Endothelial cell (in vitro differentiated cells): Measurements from ENCODE around the gene C1orf35. TPM values are rescaled to one million over a fixed set of nuclear protein-coding genes. Genes with fewer than 3 reads are reported as not detected.

ENCODE experiments used
- DNase-seq: peaks from one replicate; pipeline ENCODE4 v3.0.0; 2021; ENCODE audit warnings: low spot score
- H3K27ac Mint-ChIP-seq: one replicate; pipeline ENCODE4 v1.8.0; 2021; ENCODE audit warnings: mixed read lengths, inconsistent platforms; ENCODE audit not compliant: unreplicated experiment
- H3K27me3 Mint-ChIP-seq: one replicate; pipeline ENCODE4 v1.8.0; 2021; ENCODE audit warnings: mild to moderate bottlenecking, moderate library complexity, mixed read lengths, inconsistent platforms; ENCODE audit not compliant: unreplicated experiment
- H3K36me3 Mint-ChIP-seq: one replicate; pipeline ENCODE4 v1.8.0; 2021; ENCODE audit warnings: mild to moderate bottlenecking, low read depth, mixed read lengths, inconsistent platforms; ENCODE audit not compliant: unreplicated experiment
- H3K4me1 Mint-ChIP-seq: one replicate; pipeline ENCODE4 v1.8.0; 2021; ENCODE audit warnings: mild to moderate bottlenecking, mixed read lengths, inconsistent platforms; ENCODE audit not compliant: unreplicated experiment
- H3K4me3 Mint-ChIP-seq: one replicate; pipeline ENCODE4 v1.8.0; 2021; ENCODE audit warnings: mild to moderate bottlenecking, mixed read lengths, inconsistent platforms; ENCODE audit not compliant: unreplicated experiment
- H3K9me3 Mint-ChIP-seq: one replicate; pipeline ENCODE4 v1.8.0; 2021; ENCODE audit warnings: mixed read lengths, inconsistent platforms; ENCODE audit not compliant: unreplicated experiment
- CTCF ChIP-seq: fragments of 200-600 bp; sonication (generic); IDR thresholded peaks from one replicate; pipeline ENCODE4 v1.5.0; 2021; ENCODE audit warnings: antibody characterized with exemption; ENCODE audit not compliant: unreplicated experiment
- total RNA-seq: library from RNA; stranded (reverse); fragmentation: NEBNext Ultra II Directional; extraction: Animal tissue kit (Norgen Biotek cat#: 25700); gene quantifications from one replicate; pipeline ENCODE4 v1.2.1, GENCODE V29; 2021; ENCODE audit not compliant: unreplicated experiment

C1orf35 gene
- total RNA-seq, 1 donor from 2014 or later = 23.2 TPM

GRCh38 chr1:228071839-228072657 lies 31.1 kb downstream of the C1orf35 start:
- Mint-ChIP-seq H3K4me1 (no peaks in the 10 kb centered on the region), H3K4me3 (no peak overlapping the region), H3K27me3 (peaks cover 12% of the 10 kb centered on the region), H3K27ac (no peak overlapping the region), H3K9me3 (no peaks in the 10 kb centered on the region), H3K36me3 (no peaks in the 10 kb centered on the region)
- TF ChIP-seq CTCF = no peak
- DNase-seq = no peak

GRCh38 chr1:228070851-228071250 lies 32.3 kb downstream of the C1orf35 start:
- Mint-ChIP-seq H3K4me1 (no peaks in the 10 kb centered on the region), H3K4me3 (no peak overlapping the region), H3K36me3 (no peaks in the 10 kb centered on the region), H3K27ac (no peak overlapping the region), H3K9me3 (no peaks in the 10 kb centered on the region), H3K27me3 (peaks cover 13% of the 10 kb centered on the region)
- no peak for DNase-seq
- no peak for TF ChIP-seq CTCF

- no peaks in the 10 kb centered on the region for H3K4me1 Mint-ChIP-seq
- H3K27ac Mint-ChIP-seq = no peak overlapping the region
- H3K36me3 Mint-ChIP-seq = no peaks in the 10 kb centered on the region
- H3K27me3 Mint-ChIP-seq = peaks cover 13% of the 10 kb centered on the region
- no peaks in the 10 kb centered on the region for H3K9me3 Mint-ChIP-seq
- DNase-seq = no peak
- TF ChIP-seq CTCF = no peak
- no peak overlapping the region for H3K4me3 Mint-ChIP-seq
Measured at GRCh38 chr1:228070173-228070572, 33.0 kb downstream of the C1orf35 start.

GRCh38 chr1:228068359-228068758 lies 34.8 kb downstream of the C1orf35 start:
- peaks cover 11% of the 10 kb centered on the region for H3K27me3 Mint-ChIP-seq

More at GRCh38 chr1:228068359-228068758, 34.8 kb downstream of the C1orf35 start:
- no peaks in the 10 kb centered on the region for H3K36me3 Mint-ChIP-seq
- no peak for TF ChIP-seq CTCF
- no peak overlapping the region for H3K4me3 Mint-ChIP-seq
- DNase-seq = no peak
- no peaks in the 10 kb centered on the region for H3K4me1 Mint-ChIP-seq
- no peak overlapping the region for H3K27ac Mint-ChIP-seq
- H3K9me3 Mint-ChIP-seq = no peaks in the 10 kb centered on the region
